ENCODE data around the gene PPP2R2C. TPM values are rescaled to one million over a fixed set of nuclear protein-coding genes. Genes with fewer than 3 reads are reported as not detected.

PPP2R2C gene
- total RNA-seq, 1 experiment from 2014 or later, result not detected

GRCh38 chr4:6405397-6405706 lies 67.1 kb downstream of the PPP2R2C start:
- POLR2A ChIA-PET (ENCODE audit: low non-redundant PET), result no interaction called here
- H3K9me3 ChIP-seq (ENCODE audit: low read depth, low read length, poor library complexity, severe bottlenecking), result no peaks in the 10 kb centered on the region
- no peak overlapping the region for H3K4me3 ChIP-seq (ENCODE audit: low read depth, low read length, poor library complexity, severe bottlenecking)
- peaks cover 55% of the 10 kb centered on the region for H3K27me3 ChIP-seq (replicated peaks; ENCODE audit: insufficient read depth, low read depth, low read length, poor library complexity)
- no peak overlapping the region for H3K27ac ChIP-seq (ENCODE audit: low read depth, low read length, poor library complexity, severe bottlenecking)
- no peaks in the 10 kb centered on the region for H3K4me1 ChIP-seq (ENCODE audit: insufficient read depth, low read length, poor library complexity, severe bottlenecking)
- no peaks in the 10 kb centered on the region for H3K36me3 ChIP-seq (ENCODE audit: insufficient read depth, low read length, poor library complexity, severe bottlenecking)
- TF ChIP-seq CTCF (conservative IDR thresholded peaks at IDR 0.05; ENCODE audit: low read depth, low read length) (no peak), EZH2 (IDR thresholded peaks at IDR 0.05; ENCODE audit: borderline replicate concordance, low read depth, low read length, poor library complexity, severe bottlenecking) (no peak)
- intact Hi-C loops (cut with micrococcal nuclease; ENCODE audit: unreplicated experiment), result no loop called here
- CTCF ChIA-PET, result no interaction called here
- BruUV-seq (replicated peaks), result no TSS peak
- no peak for DNase-seq (ENCODE audit: low spot score)

- Histone ChIP-seq H3K9me3 (ENCODE audit: low read depth, low read length, poor library complexity, severe bottlenecking) (no peaks in the 10 kb centered on the region), H3K27ac (ENCODE audit: low read depth, low read length, poor library complexity, severe bottlenecking) (no peak overlapping the region), H3K27me3 (replicated peaks; ENCODE audit: insufficient read depth, low read depth, low read length, poor library complexity) (peaks cover 58% of the 10 kb centered on the region), H3K4me3 (ENCODE audit: low read depth, low read length, poor library complexity, severe bottlenecking) (no peak overlapping the region), H3K4me1 (ENCODE audit: insufficient read depth, low read length, poor library complexity, severe bottlenecking) (no peaks in the 10 kb centered on the region), H3K36me3 (ENCODE audit: insufficient read depth, low read length, poor library complexity, severe bottlenecking) (no peaks in the 10 kb centered on the region)
- POLR2A ChIA-PET (ENCODE audit: low non-redundant PET), result no interaction called here
- TF ChIP-seq EZH2 (IDR thresholded peaks at IDR 0.05; ENCODE audit: borderline replicate concordance, low read depth, low read length, poor library complexity, severe bottlenecking) (no peak), CTCF (conservative IDR thresholded peaks at IDR 0.05; ENCODE audit: low read depth, low read length) (no peak)
- CTCF ChIA-PET, result no interaction called here
- BruUV-seq (replicated peaks), result no TSS peak
- no peak for DNase-seq (ENCODE audit: low spot score)
- intact Hi-C loops (cut with micrococcal nuclease; ENCODE audit: unreplicated experiment), result no loop called here
Observed at GRCh38 chr4:6404611-6405396, 67.6 kb downstream of the PPP2R2C start.

GRCh38 chr4:6403400-6403685 lies 69.1 kb downstream of the PPP2R2C start:
- Histone ChIP-seq H3K36me3 (ENCODE audit: insufficient read depth, low read length, poor library complexity, severe bottlenecking) (no peaks in the 10 kb centered on the region), H3K4me3 (ENCODE audit: low read depth, low read length, poor library complexity, severe bottlenecking) (no peak overlapping the region), H3K9me3 (ENCODE audit: low read depth, low read length, poor library complexity, severe bottlenecking) (no peaks in the 10 kb centered on the region), H3K27ac (ENCODE audit: low read depth, low read length, poor library complexity, severe bottlenecking) (no peak overlapping the region), H3K4me1 (ENCODE audit: insufficient read depth, low read length, poor library complexity, severe bottlenecking) (no peaks in the 10 kb centered on the region), H3K27me3 (replicated peaks; ENCODE audit: insufficient read depth, low read depth, low read length, poor library complexity) (peaks cover 72% of the 10 kb centered on the region)
- DNase-seq (ENCODE audit: low spot score), result peak; percentile 28
- CTCF ChIA-PET, result no interaction called here
- no peak for TF ChIP-seq CTCF (conservative IDR thresholded peaks at IDR 0.05; ENCODE audit: low read depth, low read length)
- no peak for TF ChIP-seq EZH2 (IDR thresholded peaks at IDR 0.05; ENCODE audit: borderline replicate concordance, low read depth, low read length, poor library complexity, severe bottlenecking)
- intact Hi-C loops (cut with micrococcal nuclease; ENCODE audit: unreplicated experiment), result no loop called here
- BruUV-seq (replicated peaks), result no TSS peak
- POLR2A ChIA-PET (ENCODE audit: low non-redundant PET), result no interaction called here
